NOMO-1 treated with DMSO at 0.1 percent for 48 hours (cell line): ENCODE measurements around the gene NUP42.
A peak's percentile ranks its signal among the peaks of the same experiment; 100 is the strongest.
"Not testable (repeated sequence)": the region's sequence is repeated elsewhere in the genome, so short reads cannot be mapped to it uniquely, and the experiment has no call there.

Source experiments
- DNase-seq: peaks from one replicate; lab custom pipeline; 2025; ENCODE audit not compliant: unreplicated experiment; lab: John Stamatoyannopoulos, UW

Gene NUP42

DNA sequence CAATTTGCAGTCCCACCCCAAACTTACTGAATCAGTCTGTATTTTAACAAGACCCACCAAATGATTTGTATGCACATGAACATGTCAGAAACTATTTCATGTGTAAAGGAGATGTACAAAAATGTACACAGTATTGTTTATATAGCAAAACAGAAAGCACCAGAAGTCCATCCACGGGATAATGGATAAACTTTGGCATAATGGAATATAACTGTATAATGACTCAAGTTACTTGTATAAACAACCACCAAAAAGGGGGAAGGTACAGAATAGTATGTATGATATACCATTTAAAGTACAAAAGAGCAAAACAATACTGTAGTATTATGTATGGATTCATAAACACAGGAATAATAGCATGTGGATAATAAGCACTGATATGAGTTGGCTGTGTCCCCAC is 22.4 kb downstream of the NUP42 start:
- DNase-seq: no peak

- no peak for DNase-seq
These were observed 23.7 kb downstream of the NUP42 start for GRCh38 chr7:23205577-23205908.

- DNase-seq: no peak
These were observed 24.3 kb downstream of the NUP42 start for GRCh38 chr7:23205909-23206767.

DNA sequence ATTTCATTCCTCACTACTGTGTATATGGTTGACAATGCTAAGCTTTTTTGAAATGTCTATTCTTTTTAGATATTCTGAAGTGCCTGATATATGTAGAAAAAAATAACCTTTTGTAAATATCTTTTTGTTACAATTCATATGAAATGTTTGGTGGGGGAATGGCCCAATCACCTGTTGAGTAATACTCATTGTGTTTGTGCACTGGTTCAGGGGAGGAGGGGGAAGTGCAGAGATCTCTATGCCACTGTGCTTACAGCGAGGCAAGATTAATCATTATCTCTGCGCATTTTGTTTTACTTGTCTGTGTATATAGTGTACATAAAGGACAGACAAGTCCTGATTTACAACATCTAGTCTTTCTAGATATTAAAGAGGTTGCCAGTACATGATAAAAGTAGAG is 25.2 kb downstream of the NUP42 start:
- DNase-seq: peak; percentile 20

DNA sequence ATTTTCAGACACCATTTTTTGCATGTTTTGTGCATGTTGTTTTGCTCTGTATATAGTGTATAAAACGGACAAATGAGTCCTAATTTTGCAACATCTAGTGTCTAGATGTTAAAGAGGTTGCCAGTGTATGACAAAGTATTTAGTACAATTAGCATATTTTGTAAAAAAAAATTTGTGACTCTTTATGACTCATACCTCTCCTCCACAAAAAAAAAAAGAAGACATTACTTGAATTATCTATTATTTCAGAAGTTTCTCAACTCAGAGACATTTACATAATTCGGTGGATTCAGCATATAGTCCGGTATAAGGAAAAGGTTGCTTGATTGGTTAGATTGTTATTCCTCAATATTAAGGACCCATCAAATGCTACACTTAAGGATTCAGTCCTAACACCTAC is 26.0 kb downstream of the NUP42 start:
- DNase-seq: peak; percentile 27

DNA sequence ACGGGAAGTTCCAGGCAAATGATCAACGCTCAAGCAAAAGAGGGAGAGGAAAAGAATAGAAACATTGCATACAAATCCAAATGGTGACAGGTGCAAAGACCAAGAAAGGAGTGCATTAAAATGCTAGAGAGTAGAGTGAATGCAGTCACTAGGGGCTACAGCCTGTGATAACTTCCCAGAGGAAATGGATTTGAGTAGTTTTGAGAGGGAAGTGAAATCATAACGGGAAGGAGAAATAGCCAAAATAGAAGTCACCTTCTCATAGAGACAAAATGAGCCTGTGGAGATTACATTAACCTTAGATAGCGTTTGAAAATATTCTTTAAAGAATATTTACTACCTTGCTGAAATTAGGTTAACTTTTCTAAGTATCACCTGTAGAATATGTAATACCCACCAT is 26.5 kb downstream of the NUP42 start:
- peak; percentile 23 for DNase-seq

DNA sequence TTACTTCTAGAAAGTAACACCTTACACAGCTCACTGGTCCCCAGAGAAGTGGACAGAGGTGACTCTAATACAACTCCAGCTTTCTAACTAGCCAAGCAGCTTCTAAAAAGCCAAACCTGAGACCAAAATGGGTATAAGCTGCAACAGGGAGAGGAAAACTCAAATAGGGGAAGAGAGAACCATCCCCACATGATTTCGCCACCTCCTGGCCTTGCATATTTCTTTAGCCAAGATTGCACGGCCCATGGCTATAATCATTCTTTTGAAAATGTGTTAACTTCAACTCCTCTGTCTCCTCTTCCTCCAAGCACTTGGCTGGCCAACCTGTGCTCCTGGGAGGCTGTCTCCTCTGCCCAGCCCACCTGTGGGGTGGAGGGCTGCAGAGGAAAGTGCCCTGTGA is 28.7 kb downstream of the NUP42 start:
- peak; percentile 29 for DNase-seq

DNA sequence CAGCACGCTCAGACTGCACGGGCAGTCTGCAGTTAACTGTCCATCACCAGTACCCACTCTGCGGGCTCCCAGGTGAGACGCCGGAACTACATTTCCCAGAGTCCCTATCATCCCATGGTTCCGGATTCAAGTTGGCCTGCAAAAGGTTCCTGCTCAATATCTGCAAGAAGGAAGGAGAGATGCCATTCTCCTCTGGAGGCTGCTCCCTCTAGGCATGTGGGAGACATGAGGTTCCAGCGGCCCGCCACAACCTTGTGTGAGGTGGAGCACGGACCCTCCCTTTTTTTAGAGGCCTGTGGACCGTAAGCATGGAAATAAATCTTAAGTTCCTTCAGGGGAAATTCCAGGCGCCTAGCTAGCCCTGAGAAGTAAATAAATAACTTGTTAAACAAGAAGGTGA is 29.7 kb downstream of the NUP42 start:
- DNase-seq: no peak

GRCh38 chr7:23212395-23212794 is 30.5 kb downstream of the NUP42 start:
- no peak for DNase-seq

GRCh38 chr7:23212841-23213240 is 31.0 kb downstream of the NUP42 start:
- DNase-seq: no peak

GRCh38 chr7:23213755-23214154 is 31.9 kb downstream of the NUP42 start:
- DNase-seq: no peak

DNA sequence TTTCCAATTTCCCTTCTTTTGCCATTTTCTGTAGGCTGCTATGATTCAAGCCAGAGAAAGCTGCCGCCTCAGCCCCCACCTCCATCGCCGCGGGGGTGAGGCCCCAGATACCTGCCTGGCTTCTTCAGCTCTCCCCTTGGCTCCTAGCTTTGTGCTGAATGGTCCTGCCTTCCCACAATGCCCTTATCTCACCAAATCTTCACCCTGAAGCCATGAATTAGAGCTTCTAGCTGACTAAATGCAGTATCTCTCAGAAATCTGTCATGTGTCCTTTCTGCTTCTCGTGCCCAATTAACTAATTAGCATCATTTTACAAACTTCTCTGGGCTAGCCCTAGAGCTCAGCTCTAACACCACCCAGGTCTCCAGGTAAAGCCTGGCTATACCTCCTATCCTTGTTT is 32.6 kb downstream of the NUP42 start:
- DNase-seq: no peak

- DNase-seq: no peak
These were observed 33.1 kb downstream of the NUP42 start for GRCh38 chr7:23214938-23215337.

DNA sequence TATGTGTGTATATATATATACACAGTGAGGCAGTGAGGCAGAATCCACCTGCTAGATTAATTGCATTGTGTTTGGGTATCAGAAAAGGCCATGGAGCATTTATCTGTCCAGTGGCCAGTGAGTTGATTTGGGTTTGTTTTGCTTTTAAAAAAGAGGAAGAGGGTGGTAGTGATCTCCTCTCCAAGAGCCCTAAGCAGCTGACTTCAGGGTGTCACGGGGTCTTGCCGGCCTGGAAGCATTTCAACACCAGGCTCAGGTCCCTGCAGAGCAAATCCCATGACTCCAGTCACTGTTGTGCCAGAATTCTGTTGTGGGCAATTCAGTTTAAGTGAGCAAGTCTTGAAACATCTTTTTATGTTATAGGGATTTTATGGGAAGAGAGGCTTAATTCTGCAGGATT is 34.2 kb downstream of the NUP42 start:
- DNase-seq: peak; percentile 72

DNA sequence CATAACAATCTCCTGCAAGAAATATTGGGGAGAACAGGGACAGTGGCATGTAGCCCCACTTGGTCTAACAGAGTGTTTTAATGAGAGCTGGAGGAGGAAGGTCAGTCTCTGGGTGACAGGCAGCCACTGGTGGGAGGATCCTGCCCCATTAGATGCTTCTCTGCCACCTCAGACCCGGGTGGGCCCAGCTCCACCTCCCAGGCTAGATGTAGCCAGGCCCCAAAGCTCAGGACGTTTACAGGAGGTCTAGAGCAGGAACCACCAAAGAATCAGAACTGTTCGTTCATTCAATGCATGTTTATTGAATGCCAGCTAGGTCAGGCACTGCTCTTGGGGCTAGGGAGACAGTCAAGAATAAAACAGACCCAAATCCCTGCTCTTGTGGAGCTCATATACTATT is 36.3 kb downstream of the NUP42 start:
- no peak for DNase-seq

- DNase-seq: no peak
These were observed 39.0 kb downstream of the NUP42 start for GRCh38 chr7:23220690-23221305.

DNA sequence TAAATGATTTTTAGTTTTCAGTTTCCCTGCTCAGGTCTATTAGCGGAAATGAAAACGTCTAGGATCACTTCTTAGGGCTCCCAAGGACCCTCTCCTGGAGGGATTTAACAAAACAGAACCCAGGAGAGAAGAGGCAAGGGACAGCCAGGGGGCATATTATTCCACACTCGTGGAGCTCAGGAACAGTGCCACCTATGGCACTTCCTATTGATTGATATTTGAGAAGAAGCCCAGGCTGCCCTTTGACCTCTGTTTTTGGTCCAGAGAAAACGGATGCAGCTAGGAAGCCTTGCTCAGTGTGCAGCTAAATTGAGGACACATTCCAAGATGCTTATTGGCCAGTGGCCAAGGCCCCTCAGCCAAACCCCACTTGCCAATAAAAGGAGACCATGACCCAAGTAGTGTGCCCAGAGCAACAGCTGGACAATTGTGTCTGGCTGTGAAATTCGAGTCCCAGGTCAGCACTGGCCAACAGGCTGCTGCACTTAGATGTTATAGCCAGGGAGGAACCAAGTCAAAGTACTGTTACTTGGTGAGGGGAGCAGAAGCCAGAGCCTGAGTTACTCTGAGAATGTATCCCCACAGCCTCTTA is 40.7 kb downstream of the NUP42 start:
- no peak for DNase-seq

- DNase-seq: not testable (repeated sequence)
These were observed 42.5 kb downstream of the NUP42 start for GRCh38 chr7:23224364-23224763.

- no peak for DNase-seq
These were observed 45.1 kb downstream of the NUP42 start for GRCh38 chr7:23226844-23227450.

- DNase-seq: no peak
These were observed 46.6 kb downstream of the NUP42 start for GRCh38 chr7:23228412-23228811.

DNA sequence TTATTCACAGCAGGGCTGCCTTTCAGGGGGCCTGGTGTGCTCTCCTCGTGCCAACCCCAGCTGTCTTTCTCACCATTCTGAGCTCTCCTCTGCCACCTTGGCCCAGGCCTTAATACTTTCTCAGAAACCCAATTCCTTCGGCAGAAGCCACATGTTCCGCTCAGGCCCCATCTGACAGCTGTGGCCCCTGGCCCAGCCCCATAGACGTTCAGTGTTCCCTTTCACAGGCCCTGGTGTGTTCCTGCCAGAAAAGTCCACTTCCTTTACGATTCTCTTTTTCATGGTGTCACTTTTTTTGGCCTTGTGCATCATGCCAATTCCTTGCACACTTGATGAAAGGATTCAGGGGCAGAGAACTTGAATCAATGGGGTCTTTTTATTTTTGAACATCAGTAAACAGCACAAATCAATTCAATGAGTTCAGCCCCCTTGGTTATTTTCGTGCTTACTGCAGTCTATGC is 48.8 kb downstream of the NUP42 start:
- no peak for DNase-seq

DNA sequence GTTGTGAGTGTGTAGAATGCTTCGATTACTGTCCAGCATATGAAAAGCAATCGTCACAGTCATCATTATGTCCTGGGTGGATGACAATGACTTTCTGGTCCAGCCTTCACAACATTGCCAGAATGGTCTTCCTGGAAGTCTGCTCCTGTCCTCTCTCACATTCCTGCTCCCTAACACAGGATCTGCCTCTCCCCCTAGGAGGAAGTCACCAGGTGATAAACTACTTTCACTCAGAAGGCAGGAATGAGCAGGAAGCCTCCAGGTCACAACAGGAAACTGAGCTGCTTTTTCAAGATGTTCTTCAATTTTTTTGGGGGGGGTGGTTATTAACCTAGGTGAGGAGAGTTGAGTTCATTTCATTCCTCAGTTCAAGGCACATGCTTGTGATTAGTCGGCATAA is 51.1 kb downstream of the NUP42 start:
- no peak for DNase-seq
